GM12891 (cell line): ENCODE data around the gene NPSR1.

Experiments used
- POLR2A ChIP-seq: IDR thresholded peaks from 2 replicates; pipeline ENCODE4 v1.6.1; 2011; ENCODE audit warnings: low read depth, low read length, control low read depth
- POLR2AphosphoS5 ChIP-seq: IDR thresholded peaks from 2 replicates; pipeline ENCODE4 v1.6.1; 2011; ENCODE audit warnings: low read depth, low read length, control low read depth
- TAF1 ChIP-seq: IDR thresholded peaks from 2 replicates; pipeline ENCODE4 v1.6.1; 2011; ENCODE audit warnings: low read depth, low read length, control low read depth

- TF ChIP-seq POLR2A (no peak), TAF1 (no peak), POLR2AphosphoS5 (no peak)
Observed at GRCh38 chr7:34677491-34677890, 19.5 kb downstream of the NPSR1 start.
